GM23338 (cell line): ENCODE measurements around the gene FARS2. TPM values are rescaled to one million over a fixed set of nuclear protein-coding genes. Genes with fewer than 3 reads are reported as not detected.

Experiments
- ATAC-seq: fragments of 200-7000 bp; cut with Tn5 transposase; 3 replicates; pipeline ENCODE4 v1.9.1; 2020
- DNase-seq: peaks from one replicate; pipeline ENCODE4 v3.0.0-alpha.2; 2015; ENCODE audit warnings: low spot score
- H2AFZ ChIP-seq: fragments of 200-600 bp; sonication (generic); 2 replicates; pipeline ENCODE4 v1.8.0; 2016; ENCODE audit warnings: antibody characterized with exemption, mild to moderate bottlenecking, moderate library complexity
- H3F3A ChIP-seq: fragments of 200-600 bp; sonication (generic); replicated peaks from 2 replicates; pipeline ENCODE4 v1.8.0; 2017; ENCODE audit warnings: antibody characterized with exemption, mixed run types, low read depth
- H3K27ac ChIP-seq: fragments of 200-600 bp; sonication (generic); 2 replicates; pipeline ENCODE4 v1.6.1; 2016; ENCODE audit warnings: low read depth
- H3K27me3 ChIP-seq: fragments of 200-600 bp; sonication (generic); 2 replicates; pipeline ENCODE4 v1.8.0; 2016; ENCODE audit warnings: mild to moderate bottlenecking, mixed run types, moderate library complexity; ENCODE audit not compliant: insufficient read depth
- H3K36me3 ChIP-seq: fragments of 200-600 bp; sonication (generic); 2 replicates; pipeline ENCODE4 v1.8.0; 2016; ENCODE audit warnings: mild to moderate bottlenecking; ENCODE audit not compliant: insufficient read depth
- H3K4me1 ChIP-seq: fragments of 200-600 bp; sonication (generic); 2 replicates; pipeline ENCODE4 v1.8.0; 2016; ENCODE audit warnings: mild to moderate bottlenecking, moderate library complexity; ENCODE audit not compliant: insufficient read depth
- H3K4me2 ChIP-seq: fragments of 200-600 bp; sonication (generic); 2 replicates; pipeline ENCODE4 v1.7.1; 2017; ENCODE audit warnings: mixed run types
- H3K4me3 ChIP-seq: fragments of 200-600 bp; sonication (generic); 2 replicates; pipeline ENCODE4 v1.6.1; 2016; ENCODE audit warnings: mixed run types
- H3K79me2 ChIP-seq: fragments of 200-600 bp; sonication (generic); replicated peaks from 2 replicates; pipeline ENCODE4 v1.8.0; 2017; ENCODE audit warnings: mild to moderate bottlenecking; ENCODE audit not compliant: insufficient read depth
- H3K9me2 ChIP-seq: fragments of 200-600 bp; sonication (generic); 2 replicates; pipeline ENCODE4 v1.8.0; 2017; ENCODE audit not compliant: insufficient read depth
- H4K20me1 ChIP-seq: fragments of 200-600 bp; sonication (generic); replicated peaks from 2 replicates; pipeline ENCODE4 v1.8.0; 2017; ENCODE audit warnings: mild to moderate bottlenecking; ENCODE audit not compliant: insufficient read depth
- H3K27ac Mint-ChIP-seq: 2 replicates; pipeline ENCODE4 v1.8.0; 2020; ENCODE audit warnings: inconsistent platforms, mild to moderate bottlenecking, moderate library complexity, mixed read lengths
- H3K27me3 Mint-ChIP-seq: 3 replicates; pipeline ENCODE4 v1.8.0; 2022; ENCODE audit warnings: low read depth, mild to moderate bottlenecking, moderate library complexity, mixed read lengths, inconsistent platforms; ENCODE audit not compliant: insufficient read depth, poor library complexity
- H3K36me3 Mint-ChIP-seq: 3 replicates; pipeline ENCODE4 v1.8.0; 2021; ENCODE audit warnings: low read depth, mild to moderate bottlenecking, inconsistent platforms, moderate library complexity, mixed read lengths
- H3K4me1 Mint-ChIP-seq: 3 replicates; pipeline ENCODE4 v1.8.0; 2020; ENCODE audit warnings: mild to moderate bottlenecking, inconsistent platforms, mixed read lengths
- H3K4me3 Mint-ChIP-seq: 3 replicates; pipeline ENCODE4 v1.8.0; 2021; ENCODE audit warnings: moderate library complexity, mild to moderate bottlenecking, inconsistent platforms, mixed read lengths
- H3K9me3 Mint-ChIP-seq: 3 replicates; pipeline ENCODE4 v1.8.0; 2020; ENCODE audit warnings: moderate library complexity, mild to moderate bottlenecking, inconsistent platforms, mixed read lengths
- EZH2 ChIP-seq: fragments of 200-600 bp; sonication (generic); IDR thresholded peaks from one replicate; pipeline ENCODE4 v1.8.0; 2017; ENCODE audit warnings: antibody characterized with exemption, mild to moderate bottlenecking, low read depth; ENCODE audit not compliant: unreplicated experiment
- EZH2phosphoT487 ChIP-seq: fragments of 200-600 bp; sonication (generic); IDR thresholded peaks from one replicate; pipeline ENCODE4 v1.8.1; 2018; ENCODE audit warnings: antibody characterized with exemption; ENCODE audit not compliant: unreplicated experiment
- NANOG ChIP-seq: IDR thresholded peaks from 2 replicates; pipeline ENCODE4 v1.6.1; 2016; ENCODE audit warnings: antibody characterized with exemption, borderline replicate concordance
- POLR2AphosphoS5 ChIP-seq: IDR thresholded peaks from 2 replicates; pipeline ENCODE4 v1.6.1; 2016; ENCODE audit warnings: antibody characterized with exemption, low read depth
- STAT1 ChIP-seq: IDR thresholded peaks from one replicate; pipeline ENCODE4 v1.6.1; 2016; ENCODE audit warnings: antibody characterized with exemption; ENCODE audit not compliant: unreplicated experiment
- ZNF114 ChIP-seq: fragments of 250-450 bp; sonication (Bioruptor Pico); IDR thresholded peaks from 2 replicates; pipeline ENCODE4 v1.5.0; 2020; ENCODE audit warnings: mild to moderate bottlenecking, moderate library complexity
- polyA plus RNA-seq: library from polyadenylated mRNA; unstranded; fragments of >200 nt; fragmentation: Nextera tagmentation; extraction: Ambion mirVana; gene quantifications from 2 replicates; pipeline ENCODE4 v1.2.1, GENCODE V29; 2016
- total RNA-seq: library from RNA; depleted of rRNA; stranded (reverse); fragments of >200 nt; shearing (Covaris generic); gene quantifications from 2 replicates; pipeline ENCODE4 v1.2.3, GENCODE V29; 2014
- TF ChIP-seq, protein P1 (sequence below): fragments of 250-450 bp; sonication (Bioruptor Pico); IDR thresholded peaks from 2 replicates; pipeline ENCODE4 v1.5.0; 2020; ENCODE audit warnings: mild to moderate bottlenecking, moderate library complexity
- TF ChIP-seq, protein P2 (sequence below): IDR thresholded peaks from one replicate; pipeline ENCODE4 v1.6.1; 2018; ENCODE audit warnings: antibody characterized with exemption; ENCODE audit not compliant: unreplicated experiment

The FARS2 gene
- total and polyA plus RNA-seq, 2 experiments from 2014 or later, result 7.6 to 19.0 TPM

DNA sequence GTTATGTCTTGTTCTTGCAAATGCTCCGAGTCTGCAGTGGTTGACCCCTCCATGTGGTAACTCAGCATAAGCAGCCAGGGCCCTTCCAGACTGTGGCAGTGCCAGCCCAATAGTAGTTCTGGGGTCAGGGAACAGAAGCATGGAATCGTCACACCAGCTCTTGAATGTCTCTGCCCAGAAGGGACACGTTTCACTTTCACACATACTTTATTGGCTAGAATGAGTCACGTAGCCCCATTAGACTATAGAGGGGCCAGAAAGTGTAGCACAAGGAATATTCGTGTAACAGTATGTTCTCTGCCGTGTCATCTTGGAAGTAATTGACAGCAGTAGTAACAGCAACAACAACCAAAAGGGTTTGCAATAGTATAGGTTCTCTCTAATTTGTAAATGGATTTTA, 254.7 kb downstream of the FARS2 start (continued):
- TF ChIP-seq, protein P1, sequence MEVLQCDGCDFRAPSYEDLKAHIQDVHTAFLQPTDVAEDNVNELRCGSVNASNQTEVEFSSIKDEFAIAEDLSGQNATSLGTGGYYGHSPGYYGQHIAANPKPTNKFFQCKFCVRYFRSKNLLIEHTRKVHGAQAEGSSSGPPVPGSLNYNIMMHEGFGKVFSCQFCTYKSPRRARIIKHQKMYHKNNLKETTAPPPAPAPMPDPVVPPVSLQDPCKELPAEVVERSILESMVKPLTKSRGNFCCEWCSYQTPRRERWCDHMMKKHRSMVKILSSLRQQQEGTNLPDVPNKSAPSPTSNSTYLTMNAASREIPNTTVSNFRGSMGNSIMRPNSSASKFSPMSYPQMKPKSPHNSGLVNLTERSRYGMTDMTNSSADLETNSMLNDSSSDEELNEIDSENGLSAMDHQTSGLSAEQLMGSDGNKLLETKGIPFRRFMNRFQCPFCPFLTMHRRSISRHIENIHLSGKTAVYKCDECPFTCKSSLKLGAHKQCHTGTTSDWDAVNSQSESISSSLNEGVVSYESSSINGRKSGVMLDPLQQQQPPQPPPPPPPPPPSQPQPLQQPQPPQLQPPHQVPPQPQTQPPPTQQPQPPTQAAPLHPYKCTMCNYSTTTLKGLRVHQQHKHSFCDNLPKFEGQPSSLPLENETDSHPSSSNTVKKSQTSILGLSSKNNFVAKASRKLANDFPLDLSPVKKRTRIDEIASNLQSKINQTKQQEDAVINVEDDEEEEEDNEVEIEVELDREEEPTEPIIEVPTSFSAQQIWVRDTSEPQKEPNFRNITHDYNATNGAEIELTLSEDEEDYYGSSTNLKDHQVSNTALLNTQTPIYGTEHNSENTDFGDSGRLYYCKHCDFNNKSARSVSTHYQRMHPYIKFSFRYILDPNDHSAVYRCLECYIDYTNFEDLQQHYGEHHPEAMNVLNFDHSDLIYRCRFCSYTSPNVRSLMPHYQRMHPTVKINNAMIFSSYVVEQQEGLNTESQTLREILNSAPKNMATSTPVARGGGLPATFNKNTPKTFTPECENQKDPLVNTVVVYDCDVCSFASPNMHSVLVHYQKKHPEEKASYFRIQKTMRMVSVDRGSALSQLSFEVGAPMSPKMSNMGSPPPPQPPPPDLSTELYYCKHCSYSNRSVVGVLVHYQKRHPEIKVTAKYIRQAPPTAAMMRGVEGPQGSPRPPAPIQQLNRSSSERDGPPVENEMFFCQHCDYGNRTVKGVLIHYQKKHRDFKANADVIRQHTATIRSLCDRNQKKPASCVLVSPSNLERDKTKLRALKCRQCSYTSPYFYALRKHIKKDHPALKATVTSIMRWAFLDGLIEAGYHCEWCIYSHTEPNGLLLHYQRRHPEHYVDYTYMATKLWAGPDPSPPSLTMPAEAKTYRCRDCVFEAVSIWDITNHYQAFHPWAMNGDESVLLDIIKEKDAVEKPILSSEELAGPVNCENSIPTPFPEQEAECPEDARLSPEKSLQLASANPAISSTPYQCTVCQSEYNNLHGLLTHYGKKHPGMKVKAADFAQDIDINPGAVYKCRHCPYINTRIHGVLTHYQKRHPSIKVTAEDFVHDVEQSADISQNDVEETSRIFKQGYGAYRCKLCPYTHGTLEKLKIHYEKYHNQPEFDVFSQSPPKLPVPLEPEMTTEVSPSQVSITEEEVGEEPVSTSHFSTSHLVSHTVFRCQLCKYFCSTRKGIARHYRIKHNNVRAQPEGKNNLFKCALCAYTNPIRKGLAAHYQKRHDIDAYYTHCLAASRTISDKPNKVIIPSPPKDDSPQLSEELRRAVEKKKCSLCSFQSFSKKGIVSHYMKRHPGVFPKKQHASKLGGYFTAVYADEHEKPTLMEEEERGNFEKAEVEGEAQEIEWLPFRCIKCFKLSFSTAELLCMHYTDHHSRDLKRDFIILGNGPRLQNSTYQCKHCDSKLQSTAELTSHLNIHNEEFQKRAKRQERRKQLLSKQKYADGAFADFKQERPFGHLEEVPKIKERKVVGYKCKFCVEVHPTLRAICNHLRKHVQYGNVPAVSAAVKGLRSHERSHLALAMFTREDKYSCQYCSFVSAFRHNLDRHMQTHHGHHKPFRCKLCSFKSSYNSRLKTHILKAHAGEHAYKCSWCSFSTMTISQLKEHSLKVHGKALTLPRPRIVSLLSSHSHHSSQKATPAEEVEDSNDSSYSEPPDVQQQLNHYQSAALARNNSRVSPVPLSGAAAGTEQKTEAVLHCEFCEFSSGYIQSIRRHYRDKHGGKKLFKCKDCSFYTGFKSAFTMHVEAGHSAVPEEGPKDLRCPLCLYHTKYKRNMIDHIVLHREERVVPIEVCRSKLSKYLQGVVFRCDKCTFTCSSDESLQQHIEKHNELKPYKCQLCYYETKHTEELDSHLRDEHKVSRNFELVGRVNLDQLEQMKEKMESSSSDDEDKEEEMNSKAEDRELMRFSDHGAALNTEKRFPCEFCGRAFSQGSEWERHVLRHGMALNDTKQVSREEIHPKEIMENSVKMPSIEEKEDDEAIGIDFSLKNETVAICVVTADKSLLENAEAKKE (CRISPR knock-in tag), result no peak
- TF ChIP-seq POLR2AphosphoS5, result no peak
- no peak for TF ChIP-seq EZH2
- TF ChIP-seq ZNF114, result no peak
- TF ChIP-seq STAT1, result no peak
- TF ChIP-seq EZH2phosphoT487, result no peak

DNA sequence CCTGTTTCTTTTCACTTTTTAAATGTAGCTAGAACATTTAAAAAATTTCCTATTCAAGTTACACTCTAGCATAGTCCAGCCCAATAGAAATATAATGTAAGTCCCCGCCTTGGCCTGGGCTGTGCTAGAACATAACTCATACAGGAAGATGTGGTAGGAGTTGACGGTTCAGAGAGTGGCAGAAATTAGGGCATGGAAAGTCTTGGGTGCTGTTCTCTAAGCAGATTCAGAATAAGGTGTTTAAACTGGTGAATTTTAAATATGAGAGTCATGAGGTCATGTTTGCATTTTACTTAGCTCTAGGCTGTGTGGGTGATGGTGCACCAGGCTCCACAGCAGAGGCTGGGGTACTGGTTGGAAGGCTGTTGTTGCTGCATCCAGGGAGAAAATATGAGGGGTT, 256.5 kb downstream of the FARS2 start:
- DNase-seq (no peak), ATAC-seq (no peak)
- H3K27ac Mint-ChIP-seq, result no peak overlapping the region
- no peaks in the 10 kb centered on the region for H3K79me2 ChIP-seq
- no peak overlapping the region for H2AFZ ChIP-seq
- H3K9me2 ChIP-seq, result no peaks in the 10 kb centered on the region
- H3F3A ChIP-seq, result no peaks in the 10 kb centered on the region
- no peak overlapping the region for H3K4me3 ChIP-seq
- H3K4me3 Mint-ChIP-seq, result no peak overlapping the region
- no peak overlapping the region for H3K27ac ChIP-seq
- H3K27me3 ChIP-seq, result no peaks in the 10 kb centered on the region
- no peak overlapping the region for H3K4me2 ChIP-seq
- peaks cover 2% of the 10 kb centered on the region for H3K27me3 Mint-ChIP-seq
- TF ChIP-seq POLR2AphosphoS5 (no peak), NANOG (no peak), EZH2phosphoT487 (no peak), STAT1 (no peak)
- TF ChIP-seq, protein P2, sequence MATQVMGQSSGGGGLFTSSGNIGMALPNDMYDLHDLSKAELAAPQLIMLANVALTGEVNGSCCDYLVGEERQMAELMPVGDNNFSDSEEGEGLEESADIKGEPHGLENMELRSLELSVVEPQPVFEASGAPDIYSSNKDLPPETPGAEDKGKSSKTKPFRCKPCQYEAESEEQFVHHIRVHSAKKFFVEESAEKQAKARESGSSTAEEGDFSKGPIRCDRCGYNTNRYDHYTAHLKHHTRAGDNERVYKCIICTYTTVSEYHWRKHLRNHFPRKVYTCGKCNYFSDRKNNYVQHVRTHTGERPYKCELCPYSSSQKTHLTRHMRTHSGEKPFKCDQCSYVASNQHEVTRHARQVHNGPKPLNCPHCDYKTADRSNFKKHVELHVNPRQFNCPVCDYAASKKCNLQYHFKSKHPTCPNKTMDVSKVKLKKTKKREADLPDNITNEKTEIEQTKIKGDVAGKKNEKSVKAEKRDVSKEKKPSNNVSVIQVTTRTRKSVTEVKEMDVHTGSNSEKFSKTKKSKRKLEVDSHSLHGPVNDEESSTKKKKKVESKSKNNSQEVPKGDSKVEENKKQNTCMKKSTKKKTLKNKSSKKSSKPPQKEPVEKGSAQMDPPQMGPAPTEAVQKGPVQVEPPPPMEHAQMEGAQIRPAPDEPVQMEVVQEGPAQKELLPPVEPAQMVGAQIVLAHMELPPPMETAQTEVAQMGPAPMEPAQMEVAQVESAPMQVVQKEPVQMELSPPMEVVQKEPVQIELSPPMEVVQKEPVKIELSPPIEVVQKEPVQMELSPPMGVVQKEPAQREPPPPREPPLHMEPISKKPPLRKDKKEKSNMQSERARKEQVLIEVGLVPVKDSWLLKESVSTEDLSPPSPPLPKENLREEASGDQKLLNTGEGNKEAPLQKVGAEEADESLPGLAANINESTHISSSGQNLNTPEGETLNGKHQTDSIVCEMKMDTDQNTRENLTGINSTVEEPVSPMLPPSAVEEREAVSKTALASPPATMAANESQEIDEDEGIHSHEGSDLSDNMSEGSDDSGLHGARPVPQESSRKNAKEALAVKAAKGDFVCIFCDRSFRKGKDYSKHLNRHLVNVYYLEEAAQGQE, result no peak
- no peaks in the 10 kb centered on the region for H3K4me1 Mint-ChIP-seq
- H3K36me3 Mint-ChIP-seq, result no peaks in the 10 kb centered on the region
- H3K36me3 ChIP-seq, result no peaks in the 10 kb centered on the region
- H4K20me1 ChIP-seq, result no peaks in the 10 kb centered on the region
- no peaks in the 10 kb centered on the region for H3K9me3 Mint-ChIP-seq
- H3K4me1 ChIP-seq, result no peaks in the 10 kb centered on the region
